ENCODE data around the gene LAMA1.
A peak's percentile ranks its signal among the peaks of the same experiment; 100 is the strongest.

The LAMA1 gene

DNA sequence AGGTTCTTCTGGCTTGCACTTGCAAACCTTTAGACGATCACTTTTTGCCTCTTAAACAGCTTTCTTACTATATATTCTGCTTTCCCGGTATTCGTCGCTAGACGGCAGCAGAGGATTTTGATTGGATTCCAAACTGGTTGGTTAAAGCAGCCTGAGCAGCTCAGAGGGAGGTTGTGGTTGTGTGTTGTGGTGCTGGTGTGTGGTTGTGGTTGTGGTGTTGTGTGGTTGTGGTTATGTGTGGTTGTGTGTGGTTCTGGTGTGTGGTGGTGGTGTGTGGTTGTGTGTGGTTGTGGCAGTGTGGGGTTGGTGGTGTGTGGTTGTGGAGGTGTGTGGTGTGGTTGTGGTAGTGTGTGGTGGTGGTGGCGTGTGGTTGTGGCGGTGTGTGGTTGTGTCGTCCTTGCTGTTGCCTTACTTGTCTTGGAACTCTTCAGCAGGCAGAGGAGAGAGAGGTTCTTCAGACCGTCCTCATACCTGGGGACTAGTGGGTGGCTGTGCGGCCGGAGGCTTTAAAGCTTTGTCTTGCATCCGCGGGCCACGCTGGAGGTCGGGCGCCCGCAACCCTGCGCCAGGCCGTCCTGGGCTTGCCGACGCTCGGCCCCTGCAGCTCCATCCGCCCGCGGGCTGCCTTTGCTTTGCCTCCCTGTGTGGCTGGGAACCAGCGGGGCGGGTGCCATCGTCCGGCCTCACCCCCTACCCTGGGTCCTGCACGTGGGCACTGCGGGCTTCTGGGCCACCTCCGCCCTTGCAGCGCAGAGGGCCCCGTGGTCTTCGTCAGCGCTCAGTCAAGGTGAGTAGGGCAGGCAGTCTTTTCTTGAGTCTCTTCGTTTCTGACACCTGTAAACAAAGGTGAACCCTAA is 197.3 kb downstream of the LAMA1 start:
- DNase-seq = peak in 6 of 10 donors; percentile 24 to 79 (median 41)
- intact Hi-C loops (cut with DNase I) = loop anchor here (10.0 kb wide), 1 partner anchor 254 kb away; no protein-coding TSS in a partner anchor

DNA sequence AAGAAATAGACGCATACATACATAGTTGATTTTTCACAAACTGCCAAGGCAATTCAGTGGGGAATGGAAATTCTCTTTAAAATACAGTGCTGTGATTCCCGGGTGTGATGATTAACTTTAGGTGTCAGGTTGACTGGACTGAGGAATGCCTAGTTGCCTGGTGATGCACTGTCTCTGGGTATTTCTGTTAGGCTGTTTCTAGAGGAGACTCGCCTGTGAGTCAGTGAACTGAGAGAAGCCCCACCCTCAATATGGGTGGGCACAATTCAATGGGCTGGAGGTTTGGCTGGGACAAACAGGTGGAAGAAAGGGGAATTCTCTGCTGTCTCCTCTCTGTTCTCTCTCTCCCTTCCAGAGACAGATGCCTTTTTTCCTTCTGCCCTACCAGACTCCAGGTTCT is 200.5 kb downstream of the LAMA1 start:
- intact Hi-C loops (cut with DNase I) = loop anchor here (5.0 kb wide), 1 partner anchor 85 kb away; no protein-coding TSS in a partner anchor
- no peak for DNase-seq

- intact Hi-C loops (cut with DNase I) = no loop called here
- no peak for DNase-seq
Measured at GRCh38 chr18:6901286-6901926, 216.2 kb downstream of the LAMA1 start.

GRCh38 chr18:6891788-6892187 is 225.8 kb downstream of the LAMA1 start:
- no peak for DNase-seq
- intact Hi-C loops (cut with DNase I) = loop anchor here (10.0 kb wide), 1 partner anchor 1817 kb away; no protein-coding TSS in a partner anchor
